GM19468 (cell line): Measurements from ENCODE around the gene AOPEP.

ENCODE experiments used
- ATAC-seq: cut with Tn5 transposase; IDR thresholded peaks from one replicate; pipeline ENCODE4 v1.9.1; 2021; ENCODE audit warnings: mild to moderate bottlenecking, moderate library complexity, moderate number of reproducible peaks; ENCODE audit not compliant: unreplicated experiment; ENCODE audit errors: extremely low read depth

Gene AOPEP

GRCh38 chr9:94973451-94973941 is 247.0 kb downstream of the AOPEP start:
- no peak for ATAC-seq

- ATAC-seq: no peak
Observed at GRCh38 chr9:94974154-94974879, 247.8 kb downstream of the AOPEP start.

- ATAC-seq: no peak
Observed at GRCh38 chr9:94975480-94975879, 249.0 kb downstream of the AOPEP start.

GRCh38 chr9:94976077-94976476 is 249.6 kb downstream of the AOPEP start:
- ATAC-seq: no peak

- ATAC-seq: no peak
Observed at GRCh38 chr9:94977416-94977815, 250.9 kb downstream of the AOPEP start.

GRCh38 chr9:94979904-94980507 is 253.5 kb downstream of the AOPEP start:
- ATAC-seq: no peak

- ATAC-seq: no peak
Observed at GRCh38 chr9:94980947-94981722, 254.6 kb downstream of the AOPEP start.

GRCh38 chr9:94981723-94982090 is 255.2 kb downstream of the AOPEP start:
- ATAC-seq: no peak

GRCh38 chr9:94982211-94982610 is 255.7 kb downstream of the AOPEP start:
- ATAC-seq: no peak

GRCh38 chr9:94983552-94983951 is 257.1 kb downstream of the AOPEP start:
- no peak for ATAC-seq

GRCh38 chr9:94984891-94985476 is 258.5 kb downstream of the AOPEP start:
- ATAC-seq: no peak

- ATAC-seq: no peak
Observed at GRCh38 chr9:94985649-94986048, 259.1 kb downstream of the AOPEP start.

GRCh38 chr9:94987731-94988130 is 261.2 kb downstream of the AOPEP start:
- ATAC-seq: no peak

- ATAC-seq: no peak
Observed at GRCh38 chr9:94990897-94991561, 264.5 kb downstream of the AOPEP start.

GRCh38 chr9:94991961-94992907 is 265.7 kb downstream of the AOPEP start:
- ATAC-seq: no peak

GRCh38 chr9:94993160-94993820 is 266.8 kb downstream of the AOPEP start:
- ATAC-seq: no peak

- ATAC-seq: no peak
Observed at GRCh38 chr9:94993821-94994165, 267.3 kb downstream of the AOPEP start.

- no peak for ATAC-seq
Observed at GRCh38 chr9:94995048-94995693, 268.7 kb downstream of the AOPEP start.
